ENCODE results near the gene SYT12.

DNA sequence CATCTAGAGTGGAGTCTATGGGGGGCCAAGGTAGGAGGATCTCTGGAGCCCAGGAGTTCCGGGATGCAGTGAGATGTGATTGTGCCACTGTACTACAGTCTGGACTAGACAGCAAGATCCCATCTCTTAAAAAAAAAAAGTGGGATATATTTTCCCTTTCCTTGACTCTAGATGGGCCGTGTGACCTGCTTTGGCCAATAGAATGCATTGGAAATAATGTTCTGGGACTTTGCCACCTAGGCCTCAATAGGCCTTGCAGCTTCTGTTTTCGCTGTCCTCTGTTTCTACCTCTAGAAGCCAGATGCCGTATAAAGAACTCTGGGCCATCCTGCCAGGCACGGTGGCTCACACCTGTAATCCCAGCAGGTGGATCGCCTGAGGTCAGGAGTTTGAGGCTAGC, 44.2 kb upstream of the SYT12 start:
- TF ChIP-seq TAF1 (IDR thresholded peaks at IDR 0.05; ENCODE audit: borderline replicate concordance, insufficient read depth, low read length) = no peak
- TF ChIP-seq POLR2AphosphoS5 (IDR thresholded peaks at IDR 0.05; ENCODE audit: low read depth, low read length) = no peak
